DND-41 (cell line): ENCODE measurements around the gene AXIN1.

Source experiments
- EZH2 ChIP-seq: IDR thresholded peaks from 3 replicates; pipeline ENCODE4 v1.6.1; 2012; ENCODE audit warnings: borderline replicate concordance, low read depth, mild to moderate bottlenecking, moderate library complexity, low read length, inconsistent platforms; ENCODE audit not compliant: severe bottlenecking
- TF ChIP-seq, protein P1 (sequence below): IDR thresholded peaks from 2 replicates; pipeline ENCODE4 v1.5.1; 2012; ENCODE audit warnings: borderline replicate concordance, low read length, moderate library complexity, mild to moderate bottlenecking; ENCODE audit not compliant: poor library complexity, severe bottlenecking; ENCODE audit errors: extremely low read depth

DNA sequence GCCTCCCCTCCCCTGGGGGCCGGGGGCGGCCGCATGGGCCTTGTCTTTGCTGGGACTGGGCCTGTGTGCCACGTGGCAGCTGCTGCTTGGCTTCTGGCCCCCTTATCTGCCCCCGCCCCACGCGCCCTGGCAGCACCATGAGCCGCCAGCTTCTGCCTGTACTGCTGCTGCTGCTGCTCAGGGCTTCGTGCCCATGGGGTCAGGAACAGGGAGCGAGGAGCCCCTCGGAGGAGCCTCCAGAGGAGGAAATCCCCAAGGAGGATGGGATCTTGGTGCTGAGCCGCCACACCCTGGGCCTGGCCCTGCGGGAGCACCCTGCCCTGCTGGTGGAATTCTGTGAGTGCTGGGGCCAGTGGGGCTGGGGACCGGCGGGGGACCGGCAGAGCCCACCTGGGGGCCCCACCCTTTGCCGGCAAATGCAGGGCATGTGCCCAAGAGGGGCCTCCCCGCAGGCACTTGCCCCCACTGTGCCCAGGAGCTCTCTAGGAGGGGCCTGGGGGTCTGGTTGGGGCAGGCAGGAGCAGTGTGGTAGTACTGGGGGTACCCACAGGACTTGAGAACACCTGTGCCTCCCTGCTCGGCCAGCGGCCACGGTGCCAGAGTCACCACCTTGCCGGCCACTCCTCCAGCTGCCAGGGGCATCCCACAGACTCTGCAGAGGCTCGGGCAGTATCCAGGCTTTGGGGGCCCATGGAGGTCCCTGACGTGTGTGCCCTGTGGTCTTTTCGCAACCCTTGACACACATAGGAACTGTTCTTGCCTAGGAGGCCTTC lies 69.3 kb downstream of the AXIN1 start, which contains the start of gene PDIA2:
- TF ChIP-seq, protein P1, sequence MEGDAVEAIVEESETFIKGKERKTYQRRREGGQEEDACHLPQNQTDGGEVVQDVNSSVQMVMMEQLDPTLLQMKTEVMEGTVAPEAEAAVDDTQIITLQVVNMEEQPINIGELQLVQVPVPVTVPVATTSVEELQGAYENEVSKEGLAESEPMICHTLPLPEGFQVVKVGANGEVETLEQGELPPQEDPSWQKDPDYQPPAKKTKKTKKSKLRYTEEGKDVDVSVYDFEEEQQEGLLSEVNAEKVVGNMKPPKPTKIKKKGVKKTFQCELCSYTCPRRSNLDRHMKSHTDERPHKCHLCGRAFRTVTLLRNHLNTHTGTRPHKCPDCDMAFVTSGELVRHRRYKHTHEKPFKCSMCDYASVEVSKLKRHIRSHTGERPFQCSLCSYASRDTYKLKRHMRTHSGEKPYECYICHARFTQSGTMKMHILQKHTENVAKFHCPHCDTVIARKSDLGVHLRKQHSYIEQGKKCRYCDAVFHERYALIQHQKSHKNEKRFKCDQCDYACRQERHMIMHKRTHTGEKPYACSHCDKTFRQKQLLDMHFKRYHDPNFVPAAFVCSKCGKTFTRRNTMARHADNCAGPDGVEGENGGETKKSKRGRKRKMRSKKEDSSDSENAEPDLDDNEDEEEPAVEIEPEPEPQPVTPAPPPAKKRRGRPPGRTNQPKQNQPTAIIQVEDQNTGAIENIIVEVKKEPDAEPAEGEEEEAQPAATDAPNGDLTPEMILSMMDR = no peak
- no peak for TF ChIP-seq EZH2
